ENCODE measurements around the gene AATK. TPM values are rescaled to one million over a fixed set of nuclear protein-coding genes. Genes with fewer than 3 reads are reported as not detected.

AATK gene
- total RNA-seq, 4 donors from 2014 or later: 23.9 to 190 (median 123) TPM

- Histone ChIP-seq H3K27ac (no peak overlapping the region), H3K4me1 (peaks cover 0 to 5% (median 2%) of the 10 kb centered on the region in 4 donors), H3K4me3 (no peak overlapping the region), H3K36me3 (no peaks in the 10 kb centered on the region), H3K9me3 (no peaks in the 10 kb centered on the region), H3K27me3 (peaks cover 0 to 4% of the 10 kb centered on the region in 2 donors)
- TF ChIP-seq CTCF (IDR thresholded peaks at IDR 0.05): no peak
- no peak for TF ChIP-seq POLR2A (IDR thresholded peaks at IDR 0.05)
- DNase-seq: no peak
These were observed 1.1 kb upstream of the AATK start for GRCh38 chr17:81167194-81167524.

GRCh38 chr17:81165246-81166032 is 582 bp downstream of the AATK start, which contains the start of gene PVALEF:
Gene PVALEF, plus strand, starts transcription at chr17:81165507. Its CDS starts 15,720 bp downstream, at chr17:81181227.
- no peaks in the 10 kb centered on the region for H3K36me3 ChIP-seq
- no peak within 1 kb of the TSS for H3K27ac ChIP-seq
- H3K4me1 ChIP-seq: peaks cover 0 to 6% (median 2%) of the 10 kb centered on the region in 4 donors
- TF ChIP-seq CTCF (IDR thresholded peaks at IDR 0.05): no peak
- TF ChIP-seq POLR2A (IDR thresholded peaks at IDR 0.05): no peak
- no peaks in the 10 kb centered on the region for H3K9me3 ChIP-seq
- peaks cover 0 to 4% of the 10 kb centered on the region in 2 donors for H3K27me3 ChIP-seq
- H3K4me3 ChIP-seq: peak within 1 kb of the TSS in 3 of 4 donors; percentile 36 to 47 (median 43)
- no peak for DNase-seq

- Histone ChIP-seq H3K9me3 (no peaks in the 10 kb centered on the region), H3K4me3 (no peak overlapping the region), H3K4me1 (peaks cover 0 to 8% (median 2%) of the 10 kb centered on the region in 4 donors), H3K36me3 (no peaks in the 10 kb centered on the region), H3K27ac (no peak overlapping the region), H3K27me3 (peaks cover 0 to 4% of the 10 kb centered on the region in 2 donors)
- no peak for DNase-seq
- no peak for TF ChIP-seq CTCF (IDR thresholded peaks at IDR 0.05)
- TF ChIP-seq POLR2A (IDR thresholded peaks at IDR 0.05): no peak
These were observed 1.4 kb downstream of the AATK start for GRCh38 chr17:81164371-81165245.

GRCh38 chr17:81163703-81164370 is 2.2 kb downstream of the AATK start:
- no peak overlapping the region for H3K27ac ChIP-seq
- no peak for DNase-seq
- peaks cover 0 to 8% (median 2%) of the 10 kb centered on the region in 4 donors for H3K4me1 ChIP-seq
- TF ChIP-seq CTCF (IDR thresholded peaks at IDR 0.05) (no peak), POLR2A (IDR thresholded peaks at IDR 0.05) (no peak)
- H3K9me3 ChIP-seq: no peaks in the 10 kb centered on the region
- no peaks in the 10 kb centered on the region for H3K36me3 ChIP-seq
- H3K27me3 ChIP-seq: peaks cover 0 to 4% of the 10 kb centered on the region in 2 donors
- no peak overlapping the region for H3K4me3 ChIP-seq

- H3K4me3 ChIP-seq: no peak overlapping the region
- no peak for DNase-seq
- H3K36me3 ChIP-seq: no peaks in the 10 kb centered on the region
- peaks cover 0 to 4% of the 10 kb centered on the region in 2 donors for H3K27me3 ChIP-seq
- no peak for TF ChIP-seq POLR2A (IDR thresholded peaks at IDR 0.05)
- no peak for TF ChIP-seq CTCF (IDR thresholded peaks at IDR 0.05)
- peaks cover 0 to 8% (median 2%) of the 10 kb centered on the region in 4 donors for H3K4me1 ChIP-seq
- no peaks in the 10 kb centered on the region for H3K9me3 ChIP-seq
- H3K27ac ChIP-seq: no peak overlapping the region
These were observed 2.8 kb downstream of the AATK start for GRCh38 chr17:81163051-81163695.
